Caco-2 (cell line): ENCODE measurements around the gene NDUFB10. TPM values are rescaled to one million over a fixed set of nuclear protein-coding genes. Genes with fewer than 3 reads are reported as not detected.

ENCODE experiments used
- BruUV-seq: library from RNA; stranded (reverse); fragments of 400-500 nt; replicated peaks from 2 replicates; lab custom pipeline; 2021; lab: Mats Ljungman, UMichigan
- CTCF ChIA-PET: fragments of 300-600 bp; sonication (Branson Sonifier 250); formaldehyde crosslinking; loops from one replicate; lab custom pipeline; 2022; ENCODE audit warnings: antibody characterized with exemption; lab: Charles Lee
- POLR2A ChIA-PET: fragments of 300-600 bp; sonication (Branson Sonifier 250); formaldehyde crosslinking; loops from one replicate; lab custom pipeline; 2022; ENCODE audit warnings: antibody characterized with exemption; lab: Charles Lee
- DNase-seq, 2 experiments: peaks; one replicate each; pipeline versions ENCODE4 v3.0.0 to v3.0.0-alpha.2; 2020 to 2022
- H3K27me3 ChIP-seq: replicated peaks from 2 replicates; pipeline ENCODE4 v1.6.0; 2011; ENCODE audit warnings: low read length; ENCODE audit not compliant: control insufficient read depth, insufficient read depth
- H3K36me3 ChIP-seq: 2 replicates; pipeline ENCODE4 v1.5.1; 2011; ENCODE audit warnings: low read length; ENCODE audit not compliant: control insufficient read depth, insufficient read depth
- H3K4me1 ChIP-seq: fragments of 250-450 bp; sonication (Bioruptor Pico); 2 replicates; pipeline ENCODE4 v1.5.1; 2020; ENCODE audit warnings: mild to moderate bottlenecking
- H3K4me3 ChIP-seq: 2 replicates; pipeline ENCODE4 v1.5.1; 2011; ENCODE audit warnings: low read depth, mild to moderate bottlenecking, control low read depth, low read length
- H3K9me3 ChIP-seq: fragments of 250-450 bp; sonication (Bioruptor Pico); 2 replicates; pipeline ENCODE4 v1.5.1; 2020; ENCODE audit warnings: mild to moderate bottlenecking, moderate library complexity
- H3K27ac Mint-ChIP-seq: one replicate; pipeline ENCODE4 v1.8.0; 2022; ENCODE audit warnings: mixed read lengths; ENCODE audit not compliant: unreplicated experiment
- H3K27me3 Mint-ChIP-seq: one replicate; pipeline ENCODE4 v1.8.0; 2022; ENCODE audit warnings: mixed read lengths; ENCODE audit not compliant: insufficient read depth, unreplicated experiment
- H3K36me3 Mint-ChIP-seq: one replicate; pipeline ENCODE4 v1.8.0; 2022; ENCODE audit warnings: mild to moderate bottlenecking, mixed read lengths; ENCODE audit not compliant: insufficient read depth, unreplicated experiment
- H3K4me1 Mint-ChIP-seq: one replicate; pipeline ENCODE4 v1.8.0; 2022; ENCODE audit warnings: low read depth, mixed read lengths; ENCODE audit not compliant: unreplicated experiment
- H3K4me3 Mint-ChIP-seq: one replicate; pipeline ENCODE4 v1.8.0; 2022; ENCODE audit warnings: mild to moderate bottlenecking, moderate library complexity, mixed read lengths; ENCODE audit not compliant: unreplicated experiment
- H3K9me3 Mint-ChIP-seq: one replicate; pipeline ENCODE4 v1.8.0; 2022; ENCODE audit warnings: mixed read lengths; ENCODE audit not compliant: unreplicated experiment
- CTCF ChIP-seq, 2 experiments: fragments of 200-600 bp in 1 of 2; IDR thresholded peaks; 1 replicate in 1 of 2; 2 replicates in 1 of 2; pipeline versions ENCODE4 v1.5.1 to v1.8.0; 2011 to 2022; ENCODE audit warnings: antibody characterized with exemption in 1 of 2, control low read depth in 1 of 2, inconsistent platforms in 1 of 2, low read depth in 1 of 2, low read length in 1 of 2, mild to moderate bottlenecking in 1 of 2, moderate library complexity in 1 of 2; ENCODE audit not compliant: insufficient read depth in 1 of 2, severe bottlenecking in 1 of 2, unreplicated experiment in 1 of 2
- intact Hi-C: fragments of 100-400 bp; cut with micrococcal nuclease; formaldehyde crosslinking; loops from one replicate; pipeline ENCODE4 v1.10.0; 2022; ENCODE audit not compliant: unreplicated experiment
- total RNA-seq: library from RNA; stranded (reverse); gene quantifications from 2 replicates; pipeline ENCODE4 v1.2.3, GENCODE V29; 2022

The NDUFB10 gene
- total RNA-seq, 1 experiment from 2014 or later = 128 TPM

GRCh38 chr16:2003231-2003826 is 44.0 kb downstream of the NDUFB10 start:
- intact Hi-C loops = no loop called here
- no peaks in the 10 kb centered on the region for H3K27me3 ChIP-seq
- Mint-ChIP-seq H3K4me3 (no peak overlapping the region), H3K36me3 (peaks cover 63% of the 10 kb centered on the region), H3K4me1 (peaks cover 5% of the 10 kb centered on the region), H3K27ac (no peak overlapping the region), H3K27me3 (no peaks in the 10 kb centered on the region), H3K9me3 (no peaks in the 10 kb centered on the region)
- BruUV-seq = no TSS peak
- ChIA-PET POLR2A (no interaction called here), CTCF (interaction anchor here (0.7 to 1.0 kb wide), 4 partner anchors 21 to 293 kb away, joined by 3 to 5 read pairs (median 3); partner anchors contain the start of gene NOXO1)
- H3K4me3 ChIP-seq = no peak overlapping the region
- peaks cover 12% of the 10 kb centered on the region; the same call in 1 of the 2 replicates for H3K4me1 ChIP-seq
- H3K9me3 ChIP-seq = no peaks in the 10 kb centered on the region
- peaks cover 2% of the 10 kb centered on the region for H3K36me3 ChIP-seq
- DNase-seq = no peak
- no peak for TF ChIP-seq CTCF (IDR thresholded peaks at IDR 0.05; ENCODE audit: insufficient read depth in 1 of 2, low read depth in 1 of 2, low read length in 1 of 2, severe bottlenecking in 1 of 2, unreplicated experiment in 1 of 2)

- intact Hi-C loops = no loop called here
- no peaks in the 10 kb centered on the region for H3K9me3 ChIP-seq
- no peak overlapping the region for H3K4me3 ChIP-seq
- Mint-ChIP-seq H3K27me3 (no peaks in the 10 kb centered on the region), H3K4me3 (no peak overlapping the region), H3K9me3 (no peaks in the 10 kb centered on the region), H3K27ac (no peak overlapping the region), H3K4me1 (peaks cover 5% of the 10 kb centered on the region), H3K36me3 (peaks cover 56% of the 10 kb centered on the region)
- peaks cover 2% of the 10 kb centered on the region for H3K36me3 ChIP-seq
- POLR2A ChIA-PET = interaction anchor here (0.5 kb wide), 1 partner anchor 39 kb away, joined by 5 read pairs; the partner anchor contains the start of gene RPS2
- H3K4me1 ChIP-seq = peaks cover 15% of the 10 kb centered on the region; the same call in 1 of the 2 replicates
- CTCF ChIA-PET = interaction anchor here (0.7 to 1.3 kb wide), 3 partner anchors 10 to 137 kb away, joined by 3 to 5 read pairs (median 4); no protein-coding TSS in a partner anchor
- no peaks in the 10 kb centered on the region for H3K27me3 ChIP-seq
- BruUV-seq = no TSS peak
- TF ChIP-seq CTCF (IDR thresholded peaks at IDR 0.05; ENCODE audit: insufficient read depth in 1 of 2, low read depth in 1 of 2, low read length in 1 of 2, severe bottlenecking in 1 of 2, unreplicated experiment in 1 of 2) = peak; percentile 80 to 86
- DNase-seq = peak; percentile 79 to 86
These were observed 44.7 kb downstream of the NDUFB10 start for GRCh38 chr16:2003827-2004641.

- H3K9me3 Mint-ChIP-seq = no peaks in the 10 kb centered on the region
- POLR2A ChIA-PET = no interaction called here
- no peak overlapping the region for H3K27ac Mint-ChIP-seq
- peaks cover 5% of the 10 kb centered on the region for H3K4me1 Mint-ChIP-seq
- no peak for TF ChIP-seq CTCF (IDR thresholded peaks at IDR 0.05; ENCODE audit: insufficient read depth in 1 of 2, low read depth in 1 of 2, low read length in 1 of 2, severe bottlenecking in 1 of 2, unreplicated experiment in 1 of 2)
- CTCF ChIA-PET = interaction anchor here (1.3 kb wide), 1 partner anchor 11 kb away, joined by 4 read pairs; no protein-coding TSS in a partner anchor
- H3K4me3 ChIP-seq = no peak overlapping the region
- H3K36me3 ChIP-seq = no peaks in the 10 kb centered on the region; the same call in 1 of the 2 replicates
- no peaks in the 10 kb centered on the region for H3K27me3 Mint-ChIP-seq
- no peak for DNase-seq
- no peak overlapping the region for H3K4me3 Mint-ChIP-seq
- H3K4me1 ChIP-seq = peaks cover 15% of the 10 kb centered on the region; the same call in 1 of the 2 replicates
- H3K9me3 ChIP-seq = no peaks in the 10 kb centered on the region
- no peaks in the 10 kb centered on the region for H3K27me3 ChIP-seq
- no TSS peak for BruUV-seq
- peaks cover 49% of the 10 kb centered on the region for H3K36me3 Mint-ChIP-seq
- intact Hi-C loops = no loop called here
These were observed 45.6 kb downstream of the NDUFB10 start for GRCh38 chr16:2004795-2005517.
